Measurements from ENCODE around the gene FHL1.
"Not testable (repeated sequence)": the region's sequence is repeated elsewhere in the genome, so short reads cannot be mapped to it uniquely, and the experiment has no call there.

Gene FHL1

GRCh38 chrX:136147976-136148375 is 643 bp downstream of the FHL1 start:
- no peak for DNase-seq

DNA sequence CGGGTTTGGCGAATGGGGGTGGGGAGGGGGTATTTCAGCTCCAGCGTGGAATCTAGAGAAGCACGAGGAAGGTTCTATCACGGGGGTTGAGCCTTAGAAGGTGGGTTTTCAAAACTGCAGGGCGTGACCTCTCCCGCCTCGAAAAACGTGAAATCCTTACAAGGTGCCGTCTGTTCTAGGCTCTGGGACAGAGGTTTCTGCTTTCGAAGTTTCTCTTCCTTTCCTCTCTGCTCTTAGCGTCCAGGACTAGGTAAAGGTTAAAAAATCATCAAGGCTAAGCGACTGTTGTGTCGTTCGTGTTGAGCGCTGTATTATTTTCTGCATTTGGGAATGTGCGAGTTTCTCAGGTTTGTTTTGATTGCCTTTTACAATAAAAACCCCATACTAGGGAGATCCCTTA is 1.1 kb downstream of the FHL1 start:
- DNase-seq: no peak

- DNase-seq: no peak
These were observed 7.7 kb downstream of the FHL1 start for GRCh38 chrX:136154998-136155397.

DNA sequence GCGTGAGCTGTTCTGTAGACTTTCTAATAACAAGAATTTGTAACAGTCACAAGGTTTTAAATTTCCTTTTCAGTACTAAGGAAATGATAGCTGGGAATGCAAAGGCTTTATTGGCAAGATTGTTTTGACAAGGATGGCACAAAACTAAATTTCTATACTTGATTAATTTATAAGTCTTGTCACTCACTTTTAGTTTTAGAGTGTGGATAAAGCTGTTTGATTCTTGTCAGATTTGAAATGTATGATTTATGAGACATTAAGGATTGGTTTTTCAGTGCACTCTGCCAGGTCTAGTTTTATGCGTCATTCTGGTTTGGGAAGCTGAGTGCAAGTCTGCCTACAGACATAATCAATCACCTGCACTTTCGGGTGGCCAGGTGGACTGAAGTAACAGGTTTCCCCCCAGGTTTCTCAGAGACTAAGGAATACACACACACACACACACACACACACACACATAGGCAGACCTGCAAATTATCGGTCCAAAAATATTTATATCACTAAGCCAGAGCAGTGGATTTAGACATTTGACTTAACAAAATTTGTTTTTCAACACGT is 9.3 kb downstream of the FHL1 start:
- DNase-seq: no peak

DNA sequence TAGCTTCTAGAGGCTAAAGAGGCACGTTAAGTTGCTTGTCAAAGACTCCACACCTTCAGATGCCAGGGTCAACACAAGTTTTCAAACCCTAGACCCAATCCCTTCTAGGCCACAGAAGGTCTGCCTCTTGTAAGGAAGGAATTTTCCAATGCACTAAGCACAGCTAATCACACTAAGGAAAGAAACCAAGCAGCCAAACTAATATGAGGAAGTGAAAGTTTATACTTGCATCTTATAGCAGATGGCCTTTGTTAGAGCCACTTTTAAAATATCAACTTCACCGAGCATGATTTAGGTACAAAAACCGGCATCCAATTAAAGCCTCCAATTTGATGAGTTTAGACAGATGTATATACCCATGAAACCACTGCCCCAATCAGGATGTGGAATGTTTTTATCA is 9.9 kb downstream of the FHL1 start:
- DNase-seq: no peak

- DNase-seq: no peak
These were observed 11.4 kb downstream of the FHL1 start for GRCh38 chrX:136158685-136159084.

DNA sequence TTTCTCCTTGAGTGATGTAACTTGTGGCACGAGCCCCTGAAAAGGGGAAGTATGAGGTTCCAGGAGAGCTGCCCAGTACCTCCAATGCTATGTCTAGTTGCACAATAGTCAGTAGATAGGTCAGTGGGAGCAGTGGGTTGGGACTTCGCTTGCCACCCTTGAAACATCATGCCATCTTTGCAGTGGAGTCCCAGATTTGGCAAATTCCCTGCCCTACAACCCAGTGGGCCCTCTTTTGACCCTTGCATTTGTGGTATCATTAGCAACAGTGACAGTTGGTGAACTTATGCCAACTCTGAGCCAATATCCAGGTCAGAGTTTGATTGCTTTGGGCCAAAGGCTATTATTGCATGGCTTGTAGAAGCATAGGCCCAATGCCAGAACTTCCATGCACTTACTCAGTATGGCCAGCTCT is 12.3 kb downstream of the FHL1 start:
- no peak for DNase-seq

- peak; percentile 46 to 59 for DNase-seq
These were observed 15.7 kb downstream of the FHL1 start for GRCh38 chrX:136162827-136163570.

- no peak for DNase-seq
These were observed 16.4 kb downstream of the FHL1 start for GRCh38 chrX:136163689-136164088.

DNA sequence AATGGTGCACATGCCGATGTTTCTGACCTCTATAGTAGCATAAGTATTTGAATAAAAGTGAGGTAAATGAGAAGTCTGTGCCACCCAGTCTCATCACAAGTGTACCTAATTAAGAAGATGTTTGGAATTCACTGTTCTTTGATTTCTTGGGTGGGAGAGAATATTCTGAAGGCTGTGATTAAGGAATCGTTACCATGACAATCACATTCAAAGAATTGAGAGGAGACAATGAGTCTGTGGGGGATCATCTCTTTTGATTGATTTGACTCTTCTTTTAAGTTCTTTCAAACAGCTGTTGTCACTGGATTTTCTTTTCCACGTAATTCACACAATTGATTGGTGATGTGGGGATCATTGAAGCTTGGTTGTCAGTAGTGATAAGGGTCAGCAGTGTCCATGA is 18.1 kb downstream of the FHL1 start:
- no peak for DNase-seq

- no peak for DNase-seq
These were observed 19.0 kb downstream of the FHL1 start for GRCh38 chrX:136166221-136166855.

DNA sequence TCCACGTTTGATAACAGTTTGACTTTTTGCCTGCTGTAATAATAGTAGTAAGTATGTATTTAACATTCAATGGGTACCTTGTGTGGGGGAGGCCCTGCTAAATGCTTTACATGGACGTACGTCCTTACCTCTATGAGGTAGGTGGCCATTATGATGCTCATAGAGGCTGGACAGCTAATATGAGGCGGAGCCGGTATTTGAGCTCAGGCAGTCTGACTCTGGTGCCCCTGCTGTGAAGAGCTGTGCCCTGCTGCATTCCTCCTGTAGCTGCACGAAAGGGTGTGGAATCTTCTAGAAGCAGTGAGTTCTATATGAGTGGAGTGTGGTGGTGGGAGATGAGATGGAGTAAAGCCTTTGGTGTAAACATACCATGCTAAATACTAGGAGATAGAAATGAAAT is 20.7 kb downstream of the FHL1 start:
- not testable (repeated sequence) for DNase-seq

- no peak for DNase-seq
These were observed 21.8 kb downstream of the FHL1 start for GRCh38 chrX:136168929-136169735.

DNA sequence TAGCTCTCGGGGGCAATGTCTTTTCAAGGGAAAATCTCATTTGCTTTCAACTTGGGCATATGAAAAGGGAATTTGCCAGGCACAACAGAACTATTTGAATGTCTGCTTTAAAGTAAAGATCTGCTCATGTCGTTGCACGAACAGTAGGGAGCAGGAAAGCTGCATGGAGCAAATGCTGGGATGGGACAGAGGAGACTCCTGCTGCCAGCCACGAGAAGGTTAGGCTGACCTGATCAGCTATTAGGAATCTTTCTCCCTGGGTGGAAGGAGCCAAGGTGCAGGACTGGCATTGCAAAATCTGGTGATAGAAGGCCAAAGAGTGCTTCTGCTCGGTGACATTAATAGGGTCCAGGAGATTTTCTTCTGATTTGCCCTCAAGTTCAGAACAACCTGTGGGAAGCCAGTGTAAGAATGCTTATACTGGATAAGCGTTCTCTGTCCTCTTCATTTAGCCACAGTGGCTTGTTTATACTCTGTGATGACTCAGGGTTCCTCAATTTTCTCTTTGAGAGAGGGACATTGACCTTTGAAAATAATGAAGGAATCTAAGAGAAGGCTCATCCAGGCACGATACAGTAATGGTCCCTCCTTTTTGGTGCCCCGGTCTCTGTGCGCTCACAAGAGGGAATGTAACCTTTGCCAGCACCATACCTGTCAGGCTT is 22.9 kb downstream of the FHL1 start:
- DNase-seq: no peak

- DNase-seq: no peak
These were observed 24.1 kb downstream of the FHL1 start for GRCh38 chrX:136171420-136171819.

GRCh38 chrX:136176399-136176825 is 29.1 kb downstream of the FHL1 start:
- DNase-seq: no peak

GRCh38 chrX:136179133-136179532 is 31.8 kb downstream of the FHL1 start:
- DNase-seq: no peak

DNA sequence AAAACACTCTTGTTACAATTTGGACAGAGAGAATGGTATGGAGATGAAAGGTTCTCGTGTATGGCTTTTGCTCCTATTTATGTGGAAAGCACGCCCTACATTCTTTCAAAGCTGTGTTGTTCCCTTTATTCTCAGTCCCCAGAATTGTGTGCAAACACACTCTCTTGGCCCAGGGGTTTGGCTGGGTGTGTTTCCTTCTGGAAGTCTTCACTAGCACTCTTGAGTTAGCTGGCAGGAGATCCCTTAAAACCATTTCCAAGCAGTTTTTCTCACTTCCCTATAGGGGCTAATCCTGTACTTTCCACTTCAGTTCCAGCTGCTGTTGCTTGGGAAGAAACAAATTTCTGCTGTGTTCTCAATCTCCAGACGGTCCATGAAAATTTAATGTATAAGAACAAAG is 35.1 kb downstream of the FHL1 start:
- no peak for DNase-seq

DNA sequence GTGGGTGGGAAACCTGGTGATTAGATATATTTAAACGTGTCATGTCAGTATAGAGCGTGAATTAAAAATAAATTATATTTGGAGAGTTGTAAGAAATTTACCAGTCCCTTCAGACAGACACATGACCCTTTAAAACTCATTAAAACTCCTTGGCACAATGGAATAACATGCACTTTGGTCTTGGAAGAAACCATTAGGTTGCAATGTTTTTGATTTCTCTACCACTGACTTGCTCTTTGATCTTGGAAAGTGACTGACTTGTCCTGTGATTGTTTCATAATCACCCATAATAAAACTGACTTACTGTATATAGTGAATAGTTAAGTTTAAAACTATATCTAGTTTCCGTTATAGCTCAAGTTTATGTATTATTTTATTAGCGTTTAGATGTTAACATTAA is 35.8 kb downstream of the FHL1 start:
- no peak for DNase-seq

GRCh38 chrX:136183917-136184316 is 36.6 kb downstream of the FHL1 start:
- DNase-seq: no peak

- no peak for DNase-seq
These were observed 38.2 kb downstream of the FHL1 start for GRCh38 chrX:136185401-136186022.

DNA sequence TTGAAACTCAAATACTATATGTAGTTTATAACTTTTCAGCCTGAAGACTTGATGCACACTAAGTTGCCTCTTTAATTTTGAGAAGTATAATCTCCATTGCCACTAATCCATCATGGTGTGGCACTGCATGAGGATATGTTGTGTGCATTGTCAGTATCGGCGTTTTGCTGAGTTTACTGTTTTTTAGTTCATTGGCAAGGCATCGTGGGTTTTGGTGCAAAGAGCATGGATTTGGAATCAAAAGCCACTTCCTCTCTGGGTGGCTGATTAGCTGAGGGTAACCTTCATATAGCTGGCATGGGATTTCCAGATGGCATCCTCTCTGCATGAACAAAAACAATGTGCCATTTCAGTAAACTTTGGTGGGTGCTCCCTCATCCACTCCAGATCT is 38.7 kb downstream of the FHL1 start:
- no peak for DNase-seq

- DNase-seq: no peak
These were observed 41.9 kb downstream of the FHL1 start for GRCh38 chrX:136189222-136189621.
